K562 (cell line): ENCODE measurements around the gene DBX2. TPM values are rescaled to one million over a fixed set of nuclear protein-coding genes. Genes with fewer than 3 reads are reported as not detected.

ENCODE experiments used
- ATAC-seq: fragments of 200-7000 bp; cut with Tn5 transposase; 3 replicates; pipeline ENCODE4 v1.9.1; 2020; ENCODE audit warnings: moderate library complexity
- BruUV-seq: library from RNA; stranded (reverse); fragments of 400-500 nt; replicated peaks from 2 replicates; lab custom pipeline; 2021; lab: Mats Ljungman, UMichigan
- CTCF ChIA-PET: fragments of 300-600 bp; formaldehyde crosslinking; extraction: SDS; loops from one replicate; lab custom pipeline; 2021; ENCODE audit warnings: low intra/inter-chr PET ratio; lab: Yijun Ruan, JAX
- POLR2A ChIA-PET: fragments of 300-600, 350-650 bp; sonication (Branson Sonifier 250); formaldehyde crosslinking; extraction: SDS; loops from one replicate; lab custom pipeline; 2021; ENCODE audit warnings: antibody characterized with exemption, inconsistent platforms; lab: Yijun Ruan, JAX
- DNase-seq, 4 experiments: peaks; one replicate each; pipeline versions ENCODE4 v3.0.0 to v3.0.0-alpha.2; 2011 to 2018; ENCODE audit warnings: low spot score in 3 of 4, mixed read lengths in 3 of 4; ENCODE audit errors: extremely low read depth in 1 of 4
- FAIRE-seq: peaks from 2 replicates; lab custom pipeline; 2011; peaks lifted over from hg19 to GRCh38; lab: Jason Lieb, UNC
- H2AFZ ChIP-seq: 2 replicates; pipeline ENCODE4 v1.6.0; 2011; ENCODE audit warnings: low read depth, low read length, control low read depth, inconsistent platforms
- H3K27ac ChIP-seq: fragments of 200-600 bp; 3 replicates; pipeline ENCODE4 v1.8.0; 2011; ENCODE audit warnings: low read depth, mild to moderate bottlenecking, control low read depth, inconsistent platforms, low read length, moderate library complexity, mixed read lengths; ENCODE audit errors: extremely low read depth
- H3K27me3 ChIP-seq, 2 experiments: fragments of 300-600 bp in 1 of 2; 2 replicates in 1 of 2; 3 replicates in 1 of 2; pipeline versions ENCODE4 v1.6.0 to v1.8.0; 2011; ENCODE audit warnings: inconsistent platforms in 2 of 2, low read length in 2 of 2, mild to moderate bottlenecking in 1 of 2, mixed read lengths in 1 of 2, moderate library complexity in 1 of 2; ENCODE audit not compliant: control insufficient read depth in 2 of 2, insufficient read depth in 2 of 2
- H3K36me3 ChIP-seq: fragments of 300-600 bp; 3 replicates; pipeline ENCODE4 v1.8.0; 2011; ENCODE audit warnings: mild to moderate bottlenecking, low read length, inconsistent platforms; ENCODE audit not compliant: control insufficient read depth, insufficient read depth
- H3K4me1 ChIP-seq, 2 experiments: fragments of 200-600 bp in 1 of 2; replicated peaks in 1 of 2; 2 replicates in 1 of 2; 3 replicates in 1 of 2; pipeline versions ENCODE4 v1.5.1 to v1.8.0; 2011; ENCODE audit warnings: inconsistent platforms in 2 of 2, low read length in 2 of 2, mild to moderate bottlenecking in 1 of 2, mixed read lengths in 1 of 2, moderate library complexity in 1 of 2; ENCODE audit not compliant: control insufficient read depth in 2 of 2, insufficient read depth in 2 of 2
- H3K4me2 ChIP-seq: 2 replicates; pipeline ENCODE4 v1.6.1; 2011; ENCODE audit warnings: low read length, control low read depth, inconsistent platforms, mixed read lengths; ENCODE audit not compliant: insufficient read depth
- H3K4me3 ChIP-seq: fragments of 200-600 bp; sonication (generic), shearing (Covaris generic); 2 replicates; pipeline ENCODE4 v1.5.1; 2016; ENCODE audit warnings: control low read depth, inconsistent platforms
- H3K79me2 ChIP-seq: fragments of 200-600 bp; 3 replicates; pipeline ENCODE4 v1.8.0; 2011; ENCODE audit warnings: low read length, inconsistent platforms; ENCODE audit not compliant: control insufficient read depth, insufficient read depth
- H3K9ac ChIP-seq, 2 experiments: 2 replicates each; pipeline versions ENCODE4 v1.6.0 to v1.6.1; 2011; ENCODE audit warnings: low read depth in 2 of 2, low read length in 2 of 2, control low read depth in 1 of 2, inconsistent platforms in 1 of 2, mild to moderate bottlenecking in 1 of 2, mixed read lengths in 1 of 2; ENCODE audit not compliant: insufficient read depth in 1 of 2
- H3K9me1 ChIP-seq: one replicate; pipeline ENCODE4 v1.6.0; 2011; ENCODE audit warnings: inconsistent platforms, mild to moderate bottlenecking, low read length, moderate library complexity; ENCODE audit not compliant: control insufficient read depth, insufficient read depth
- H3K9me3 ChIP-seq: replicated peaks from 2 replicates; pipeline ENCODE4 v1.5.1; 2011; ENCODE audit warnings: low read depth, low read length, inconsistent platforms; ENCODE audit not compliant: control insufficient read depth, insufficient read depth
- H4K20me1 ChIP-seq: replicated peaks from 2 replicates; pipeline ENCODE4 v1.6.1; 2011; ENCODE audit warnings: low read length, inconsistent platforms, mixed read lengths; ENCODE audit not compliant: control insufficient read depth, insufficient read depth
- HIVEP1 ChIP-seq: fragments of 250-450 bp; sonication (Bioruptor Pico); IDR thresholded peaks from 2 replicates; pipeline ENCODE4 v1.4.0; 2020; ENCODE audit warnings: mild to moderate bottlenecking
- KAT2B ChIP-seq: IDR thresholded peaks from one replicate; pipeline ENCODE4 v1.6.1; 2012; ENCODE audit warnings: low read depth, mild to moderate bottlenecking, control low read depth, inconsistent platforms, low read length, moderate library complexity
- MCM2 ChIP-seq: fragments of 450-650 bp; IDR thresholded peaks from 2 replicates; pipeline ENCODE4 v1.6.1; 2017; ENCODE audit warnings: low read depth, mild to moderate bottlenecking
- MECOM ChIP-seq: fragments of 250-450 bp; sonication (Bioruptor Pico); IDR thresholded peaks from 2 replicates; pipeline ENCODE4 v1.8.0; 2022; ENCODE audit warnings: inconsistent platforms
- MTA3 ChIP-seq: fragments of 450-650 bp; formaldehyde crosslinking; IDR thresholded peaks from 2 replicates; pipeline ENCODE4 v1.6.1; 2017; ENCODE audit warnings: mild to moderate bottlenecking, borderline replicate concordance
- ZNF780A ChIP-seq: fragments of 250-450 bp; sonication (Bioruptor Pico); IDR thresholded peaks from 2 replicates; pipeline ENCODE4 v1.5.0; 2021; ENCODE audit warnings: mild to moderate bottlenecking
- ZZZ3 ChIP-seq: fragments of 450-650 bp; IDR thresholded peaks from 2 replicates; pipeline ENCODE4 v1.6.1; 2016; ENCODE audit warnings: antibody characterized with exemption, mild to moderate bottlenecking, moderate library complexity
- WGBS: fragments of 100-300 bp; shearing (Covaris generic); methylation state at CpG from one replicate; pipeline ENCODE4 v1.1.6; 2016; ENCODE audit warnings: low coverage, mixed read lengths; ENCODE audit not compliant: insufficient coverage; ENCODE audit errors: missing lambda C conversion rate; 5-methylcytosine and 5-hydroxymethylcytosine counted together
- in situ Hi-C: fragments of 300-500 bp; cut with MboI; formaldehyde crosslinking; loops from 4 replicates; pipeline ENCODE4 v1.15.0; 2018; ENCODE audit warnings: inconsistent platforms, mixed read lengths
- intact Hi-C: fragments of 100-400 bp; cut with micrococcal nuclease; formaldehyde crosslinking; loops from 2 replicates; pipeline ENCODE4 v1.14.2; 2022
- polyA plus RNA-seq, 8 experiments: library from polyadenylated mRNA; depleted of rRNA in 4 of 8; stranded (reverse) in 5 of 8; unstranded in 3 of 8; fragments of >200 nt; fragmentation: Nextera tagmentation in 2 of 8; fragmentation: Illumina TruSeq in 1 of 8; extraction: Ambion mirVana in 2 of 8; extraction: Trizol in 1 of 8; gene quantifications; 2 replicates each; pipeline versions ENCODE4 v1.2.1 to v1.2.3, GENCODE V29; 2011 to 2014; ENCODE audit warnings: inconsistent platforms in 1 of 8, missing spikeins in 1 of 8
- total RNA-seq, 7 experiments: library from RNA; depleted of rRNA in 6 of 7; stranded (reverse); fragments of >200 nt in 6 of 7; fragmentation: Illumina TruSeq in 2 of 7; extraction: Trizol in 2 of 7; gene quantifications; 2 replicates each; pipeline versions ENCODE4 v1.2.1 to v1.2.3, GENCODE V29; 2011 to 2021; ENCODE audit warnings: low replicate concordance in 1 of 7
- TF ChIP-seq, protein P1 (sequence below): fragments of 450-650 bp; IDR thresholded peaks from 2 replicates; pipeline ENCODE4 v1.6.1; 2016; ENCODE audit warnings: low read depth
- TF ChIP-seq, protein P2 (sequence below): fragments of 250-450 bp; sonication (Bioruptor Pico); IDR thresholded peaks from 2 replicates; pipeline ENCODE4 v1.8.0; 2022; ENCODE audit warnings: inconsistent platforms, mild to moderate bottlenecking, moderate library complexity, borderline replicate concordance
- TF ChIP-seq, protein P3 (sequence below): fragments of 450-650 bp; formaldehyde crosslinking; IDR thresholded peaks from 2 replicates; pipeline ENCODE4 v1.4.0; 2022; ENCODE audit warnings: missing genetic modification characterization
- TF ChIP-seq, protein P4 (sequence below): fragments of 450-650 bp; formaldehyde crosslinking; IDR thresholded peaks from 2 replicates; pipeline ENCODE4 v1.4.0; 2022; ENCODE audit warnings: missing genetic modification characterization

DBX2 gene
- total and polyA plus RNA-seq, 9 of the 15 experiments (the other 6 are each of a cell fraction or from before 2014, with no cell fraction given): not detected

DNA sequence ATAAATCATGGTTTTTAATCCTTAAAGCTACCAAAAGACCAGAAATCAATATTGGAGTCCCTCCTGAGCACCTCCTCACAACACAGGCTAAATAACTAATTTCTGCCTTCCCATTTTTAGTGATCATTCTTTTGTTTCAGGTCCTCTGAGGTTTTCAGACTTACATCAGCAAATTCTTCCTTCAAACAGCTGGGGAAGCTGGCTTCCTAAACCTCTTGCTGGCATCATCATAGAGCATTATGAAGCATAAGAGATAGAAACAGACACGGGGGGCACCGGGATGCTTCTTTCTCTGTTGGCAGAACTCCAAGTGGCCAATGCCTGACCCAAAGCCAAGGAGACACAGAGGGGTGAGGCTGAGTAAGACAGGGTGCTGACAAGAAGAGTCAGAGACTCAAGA lies 47.9 kb upstream of the DBX2 start:
- Histone ChIP-seq H3K9me3 (no peaks in the 10 kb centered on the region), H3K4me3 (no peak overlapping the region), H3K36me3 (no peaks in the 10 kb centered on the region), H3K9ac (no peak overlapping the region), H3K27ac (no peak overlapping the region), H2AFZ (no peak overlapping the region), H3K9me1 (no peaks in the 10 kb centered on the region), H3K27me3 (no peaks in the 10 kb centered on the region), H3K4me1 (no peaks in the 10 kb centered on the region), H4K20me1 (no peaks in the 10 kb centered on the region), H3K79me2 (no peaks in the 10 kb centered on the region), H3K4me2 (no peak overlapping the region)
- no peak for FAIRE-seq
- no peak for ATAC-seq
- POLR2A ChIA-PET: interaction anchor here (0.7 kb wide), 1 partner anchor 396 kb away, joined by 3 read pairs; no protein-coding TSS in a partner anchor
- in situ Hi-C loops (no loop called here), intact Hi-C loops (no loop called here)
- 0% methylated on average over 1 of the region's 2 CpGs for WGBS
- no peak for DNase-seq
- BruUV-seq: no TSS peak
- CTCF ChIA-PET: interaction anchor here (0.6 kb wide), 1 partner anchor 1254 kb away, joined by 3 read pairs; no protein-coding TSS in a partner anchor
- no peak for TF ChIP-seq HIVEP1
- TF ChIP-seq, protein P1, sequence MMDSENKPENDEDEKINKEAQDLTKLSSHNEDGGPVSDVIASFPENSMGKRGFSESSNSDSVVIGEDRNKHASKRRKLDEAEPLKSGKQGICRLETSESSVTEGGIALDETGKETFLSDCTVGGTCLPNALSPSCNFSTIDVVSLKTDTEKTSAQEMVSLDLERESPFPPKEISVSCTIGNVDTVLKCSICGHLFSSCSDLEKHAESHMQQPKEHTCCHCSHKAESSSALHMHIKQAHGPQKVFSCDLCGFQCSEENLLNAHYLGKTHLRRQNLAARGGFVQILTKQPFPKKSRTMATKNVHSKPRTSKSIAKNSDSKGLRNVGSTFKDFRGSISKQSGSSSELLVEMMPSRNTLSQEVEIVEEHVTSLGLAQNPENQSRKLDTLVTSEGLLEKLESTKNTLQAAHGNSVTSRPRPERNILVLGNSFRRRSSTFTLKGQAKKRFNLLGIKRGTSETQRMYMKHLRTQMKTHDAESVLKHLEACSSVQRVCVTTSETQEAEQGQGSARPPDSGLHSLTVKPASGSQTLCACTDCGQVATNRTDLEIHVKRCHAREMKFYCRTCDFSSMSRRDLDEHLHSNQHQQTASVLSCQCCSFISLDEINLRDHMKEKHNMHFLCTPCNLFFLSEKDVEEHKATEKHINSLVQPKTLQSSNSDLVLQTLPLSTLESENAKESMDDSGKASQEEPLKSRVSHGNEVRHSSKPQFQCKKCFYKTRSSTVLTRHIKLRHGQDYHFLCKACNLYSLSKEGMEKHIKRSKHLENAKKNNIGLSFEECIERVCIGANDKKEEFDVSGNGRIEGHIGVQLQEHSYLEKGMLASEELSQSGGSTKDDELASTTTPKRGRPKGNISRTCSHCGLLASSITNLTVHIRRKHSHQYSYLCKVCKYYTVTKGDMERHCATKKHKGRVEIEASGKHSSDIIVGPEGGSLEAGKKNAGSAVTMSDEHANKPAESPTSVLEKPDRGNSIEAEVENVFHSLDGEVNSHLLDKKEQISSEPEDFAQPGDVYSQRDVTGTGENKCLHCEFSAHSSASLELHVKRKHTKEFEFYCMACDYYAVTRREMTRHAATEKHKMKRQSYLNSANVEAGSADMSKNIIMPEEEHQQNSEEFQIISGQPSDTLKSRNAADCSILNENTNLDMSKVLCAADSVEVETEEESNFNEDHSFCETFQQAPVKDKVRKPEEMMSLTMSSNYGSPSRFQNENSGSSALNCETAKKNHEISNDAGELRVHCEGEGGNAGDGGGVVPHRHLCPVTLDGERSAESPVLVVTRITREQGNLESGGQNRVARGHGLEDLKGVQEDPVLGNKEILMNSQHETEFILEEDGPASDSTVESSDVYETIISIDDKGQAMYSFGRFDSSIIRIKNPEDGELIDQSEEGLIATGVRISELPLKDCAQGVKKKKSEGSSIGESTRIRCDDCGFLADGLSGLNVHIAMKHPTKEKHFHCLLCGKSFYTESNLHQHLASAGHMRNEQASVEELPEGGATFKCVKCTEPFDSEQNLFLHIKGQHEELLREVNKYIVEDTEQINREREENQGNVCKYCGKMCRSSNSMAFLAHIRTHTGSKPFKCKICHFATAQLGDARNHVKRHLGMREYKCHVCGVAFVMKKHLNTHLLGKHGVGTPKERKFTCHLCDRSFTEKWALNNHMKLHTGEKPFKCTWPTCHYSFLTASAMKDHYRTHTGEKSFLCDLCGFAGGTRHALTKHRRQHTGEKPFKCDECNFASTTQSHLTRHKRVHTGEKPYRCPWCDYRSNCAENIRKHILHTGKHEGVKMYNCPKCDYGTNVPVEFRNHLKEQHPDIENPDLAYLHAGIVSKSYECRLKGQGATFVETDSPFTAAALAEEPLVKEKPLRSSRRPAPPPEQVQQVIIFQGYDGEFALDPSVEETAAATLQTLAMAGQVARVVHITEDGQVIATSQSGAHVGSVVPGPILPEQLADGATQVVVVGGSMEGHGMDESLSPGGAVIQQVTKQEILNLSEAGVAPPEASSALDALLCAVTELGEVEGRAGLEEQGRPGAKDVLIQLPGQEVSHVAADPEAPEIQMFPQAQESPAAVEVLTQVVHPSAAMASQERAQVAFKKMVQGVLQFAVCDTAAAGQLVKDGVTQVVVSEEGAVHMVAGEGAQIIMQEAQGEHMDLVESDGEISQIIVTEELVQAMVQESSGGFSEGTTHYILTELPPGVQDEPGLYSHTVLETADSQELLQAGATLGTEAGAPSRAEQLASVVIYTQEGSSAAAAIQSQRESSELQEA: no peak
- no peak for TF ChIP-seq MCM2
- TF ChIP-seq KAT2B: no peak
- no peak for TF ChIP-seq ZZZ3
- TF ChIP-seq MECOM (CRISPR knock-in tag): no peak
- no peak for TF ChIP-seq MTA3
- TF ChIP-seq, protein P2, sequence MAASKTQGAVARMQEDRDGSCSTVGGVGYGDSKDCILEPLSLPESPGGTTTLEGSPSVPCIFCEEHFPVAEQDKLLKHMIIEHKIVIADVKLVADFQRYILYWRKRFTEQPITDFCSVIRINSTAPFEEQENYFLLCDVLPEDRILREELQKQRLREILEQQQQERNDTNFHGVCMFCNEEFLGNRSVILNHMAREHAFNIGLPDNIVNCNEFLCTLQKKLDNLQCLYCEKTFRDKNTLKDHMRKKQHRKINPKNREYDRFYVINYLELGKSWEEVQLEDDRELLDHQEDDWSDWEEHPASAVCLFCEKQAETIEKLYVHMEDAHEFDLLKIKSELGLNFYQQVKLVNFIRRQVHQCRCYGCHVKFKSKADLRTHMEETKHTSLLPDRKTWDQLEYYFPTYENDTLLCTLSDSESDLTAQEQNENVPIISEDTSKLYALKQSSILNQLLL (CRISPR knock-in tag): no peak
- TF ChIP-seq, protein P3, sequence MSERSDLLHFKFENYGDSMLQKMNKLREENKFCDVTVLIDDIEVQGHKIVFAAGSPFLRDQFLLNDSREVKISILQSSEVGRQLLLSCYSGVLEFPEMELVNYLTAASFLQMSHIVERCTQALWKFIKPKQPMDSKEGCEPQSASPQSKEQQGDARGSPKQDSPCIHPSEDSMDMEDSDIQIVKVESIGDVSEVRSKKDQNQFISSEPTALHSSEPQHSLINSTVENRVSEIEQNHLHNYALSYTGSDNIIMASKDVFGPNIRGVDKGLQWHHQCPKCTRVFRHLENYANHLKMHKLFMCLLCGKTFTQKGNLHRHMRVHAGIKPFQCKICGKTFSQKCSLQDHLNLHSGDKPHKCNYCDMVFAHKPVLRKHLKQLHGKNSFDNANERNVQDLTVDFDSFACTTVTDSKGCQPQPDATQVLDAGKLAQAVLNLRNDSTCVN: no peak
- TF ChIP-seq, protein P4, sequence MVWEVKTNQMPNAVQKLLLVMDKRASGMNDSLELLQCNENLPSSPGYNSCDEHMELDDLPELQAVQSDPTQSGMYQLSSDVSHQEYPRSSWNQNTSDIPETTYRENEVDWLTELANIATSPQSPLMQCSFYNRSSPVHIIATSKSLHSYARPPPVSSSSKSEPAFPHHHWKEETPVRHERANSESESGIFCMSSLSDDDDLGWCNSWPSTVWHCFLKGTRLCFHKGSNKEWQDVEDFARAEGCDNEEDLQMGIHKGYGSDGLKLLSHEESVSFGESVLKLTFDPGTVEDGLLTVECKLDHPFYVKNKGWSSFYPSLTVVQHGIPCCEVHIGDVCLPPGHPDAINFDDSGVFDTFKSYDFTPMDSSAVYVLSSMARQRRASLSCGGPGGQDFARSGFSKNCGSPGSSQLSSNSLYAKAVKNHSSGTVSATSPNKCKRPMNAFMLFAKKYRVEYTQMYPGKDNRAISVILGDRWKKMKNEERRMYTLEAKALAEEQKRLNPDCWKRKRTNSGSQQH (CRISPR knock-in tag): no peak
- no peak for TF ChIP-seq ZNF780A (CRISPR knock-in tag)
